Uterus (tissue), 4 donors: Measurements from ENCODE around the gene DCPS. TPM values are rescaled to one million over a fixed set of nuclear protein-coding genes. Genes with fewer than 3 reads are reported as not detected.
A peak's percentile ranks its signal among the peaks of the same experiment; 100 is the strongest.
"Not testable (repeated sequence)": the region's sequence is repeated elsewhere in the genome, so short reads cannot be mapped to it uniquely, and the experiment has no call there.

Experiments
- DNase-seq, 2 donors: peaks; one replicate each; pipeline ENCODE4 v3.0.0-alpha.2; 2019 to 2020
- H3K27ac ChIP-seq, 2 donors: fragments of 200-600 bp; sonication (generic); 1 replicate in 1 of 2; 2 replicates in 1 of 2; pipeline ENCODE4 v1.5.1; 2016 to 2018
- H3K27me3 ChIP-seq, 2 donors: fragments of 200-600 bp; sonication (generic); one replicate each; pipeline ENCODE4 v1.5.1; 2018 to 2019; ENCODE audit warnings: control low read depth in 1 of 2
- H3K36me3 ChIP-seq, 2 donors: fragments of 200-600 bp; sonication (generic); one replicate each; pipeline ENCODE4 v1.5.1; 2019; ENCODE audit warnings: control low read depth in 1 of 2
- H3K4me1 ChIP-seq, 2 donors: fragments of 200-600 bp; sonication (generic); one replicate each; pipeline ENCODE4 v1.5.1; 2018 to 2019; ENCODE audit warnings: control low read depth in 1 of 2
- H3K4me3 ChIP-seq, 2 donors: fragments of 200-600 bp; sonication (generic); 1 replicate in 1 of 2; 2 replicates in 1 of 2; pipeline ENCODE4 v1.5.1; 2018 to 2019; ENCODE audit warnings: mild to moderate bottlenecking in 1 of 2
- H3K9me3 ChIP-seq, 2 donors: fragments of 200-600 bp; sonication (generic); one replicate each; pipeline ENCODE4 v1.5.1; 2019; ENCODE audit warnings: control low read depth in 1 of 2
- POLR2A ChIP-seq, 2 donors: fragments of 450-650 bp; IDR thresholded peaks; one replicate each; pipeline ENCODE4 v1.6.1; 2016; ENCODE audit warnings: antibody characterized with exemption in 2 of 2, mild to moderate bottlenecking in 1 of 2, moderate library complexity in 1 of 2
- intact Hi-C: fragments of 100-400 bp; cut with DNase I; formaldehyde crosslinking; loops from one replicate; pipeline ENCODE4 v1.15.1; 2023; ENCODE audit warnings: low total_unique reads
- total RNA-seq, 4 donors: library from RNA; depleted of rRNA in 3 of 4; stranded (reverse); fragments of >200 nt in 3 of 4; gene quantifications; one replicate each; pipeline versions ENCODE4 v1.1.0 to v1.2.4, GENCODE V29; 2014 to 2023
- TF ChIP-seq, protein P1 (sequence below), 4 experiments: fragments of 200-600 bp in 2 of 4; fragments of 450-650 bp in 2 of 4; sonication (generic) in 2 of 4; IDR thresholded peaks; one replicate each; pipeline ENCODE4 v1.5.1; 2016 to 2019; ENCODE audit warnings: antibody characterized with exemption in 4 of 4, mild to moderate bottlenecking in 2 of 4, moderate library complexity in 1 of 4
- donor health status: DM: yes; HTN: yes; CAD: no.

Gene DCPS, protein sequence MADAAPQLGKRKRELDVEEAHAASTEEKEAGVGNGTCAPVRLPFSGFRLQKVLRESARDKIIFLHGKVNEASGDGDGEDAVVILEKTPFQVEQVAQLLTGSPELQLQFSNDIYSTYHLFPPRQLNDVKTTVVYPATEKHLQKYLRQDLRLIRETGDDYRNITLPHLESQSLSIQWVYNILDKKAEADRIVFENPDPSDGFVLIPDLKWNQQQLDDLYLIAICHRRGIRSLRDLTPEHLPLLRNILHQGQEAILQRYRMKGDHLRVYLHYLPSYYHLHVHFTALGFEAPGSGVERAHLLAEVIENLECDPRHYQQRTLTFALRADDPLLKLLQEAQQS
- total RNA-seq = 10 to 100 TPM in 3 of 4 donors, 1 to 10 TPM in 1; 6.4 to 19.7 (median 13.0) TPM

DNA sequence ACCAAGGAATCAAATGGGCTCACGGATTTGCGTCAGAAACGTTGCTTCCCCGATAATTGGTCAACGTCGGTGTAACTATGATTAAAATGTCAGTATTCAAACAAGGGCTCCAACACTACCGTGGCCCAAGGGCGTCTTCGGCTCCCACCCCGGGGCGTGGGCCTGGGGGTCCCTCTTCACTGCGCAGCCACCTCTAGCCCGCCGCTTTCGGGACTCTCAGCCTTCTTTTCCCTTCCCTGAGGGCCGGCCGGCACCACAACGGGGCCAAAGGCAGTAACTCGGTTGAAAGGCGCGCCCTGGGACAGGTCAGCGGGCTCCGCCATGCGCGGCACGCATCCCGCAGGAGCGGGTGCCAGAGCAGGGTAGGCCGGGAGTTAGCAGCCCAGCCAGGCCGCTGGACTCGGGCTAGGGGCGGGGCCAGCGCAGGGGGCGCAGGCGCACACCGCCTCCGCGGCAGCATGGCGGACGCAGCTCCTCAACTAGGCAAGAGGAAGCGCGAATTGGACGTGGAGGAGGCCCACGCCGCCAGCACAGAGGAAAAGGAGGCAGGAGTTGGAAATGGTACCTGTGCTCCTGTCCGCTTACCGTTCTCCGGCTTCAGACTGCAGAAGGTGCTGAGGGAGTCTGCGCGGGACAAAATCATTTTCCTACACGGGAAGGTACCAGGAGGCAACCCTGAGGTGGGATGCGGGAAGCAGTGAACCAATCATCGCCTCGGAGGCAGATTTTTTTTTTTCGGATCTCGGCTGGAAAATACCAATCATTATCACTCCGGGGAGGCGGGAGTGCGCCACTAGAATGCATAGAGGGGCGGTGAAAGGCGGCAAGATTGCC lies at the start of gene DCPS:
DCPS (plus strand) TSS at position 438 of the 834 bp plus-strand sequence; CDS start at position 459, 21 bp downstream.
- H3K36me3 ChIP-seq = no peaks in the 10 kb centered on the region
- H3K27me3 ChIP-seq = no peaks in the 10 kb centered on the region
- intact Hi-C loops = no loop called here
- H3K27ac ChIP-seq = peak within 1 kb of the TSS; percentile 94 to 97
- no peaks in the 10 kb centered on the region for H3K4me1 ChIP-seq
- H3K9me3 ChIP-seq = no peaks in the 10 kb centered on the region
- DNase-seq = peak; percentile 86 to 94
- TF ChIP-seq POLR2A (IDR thresholded peaks at IDR 0.05) = peak in 1 of 2 donors; percentile 76
- TF ChIP-seq, protein P1, sequence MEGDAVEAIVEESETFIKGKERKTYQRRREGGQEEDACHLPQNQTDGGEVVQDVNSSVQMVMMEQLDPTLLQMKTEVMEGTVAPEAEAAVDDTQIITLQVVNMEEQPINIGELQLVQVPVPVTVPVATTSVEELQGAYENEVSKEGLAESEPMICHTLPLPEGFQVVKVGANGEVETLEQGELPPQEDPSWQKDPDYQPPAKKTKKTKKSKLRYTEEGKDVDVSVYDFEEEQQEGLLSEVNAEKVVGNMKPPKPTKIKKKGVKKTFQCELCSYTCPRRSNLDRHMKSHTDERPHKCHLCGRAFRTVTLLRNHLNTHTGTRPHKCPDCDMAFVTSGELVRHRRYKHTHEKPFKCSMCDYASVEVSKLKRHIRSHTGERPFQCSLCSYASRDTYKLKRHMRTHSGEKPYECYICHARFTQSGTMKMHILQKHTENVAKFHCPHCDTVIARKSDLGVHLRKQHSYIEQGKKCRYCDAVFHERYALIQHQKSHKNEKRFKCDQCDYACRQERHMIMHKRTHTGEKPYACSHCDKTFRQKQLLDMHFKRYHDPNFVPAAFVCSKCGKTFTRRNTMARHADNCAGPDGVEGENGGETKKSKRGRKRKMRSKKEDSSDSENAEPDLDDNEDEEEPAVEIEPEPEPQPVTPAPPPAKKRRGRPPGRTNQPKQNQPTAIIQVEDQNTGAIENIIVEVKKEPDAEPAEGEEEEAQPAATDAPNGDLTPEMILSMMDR (IDR thresholded peaks at IDR 0.05) = peak in 1 of 4 experiments; percentile 25
- peak within 1 kb of the TSS; percentile 55 to 73 for H3K4me3 ChIP-seq

DNA sequence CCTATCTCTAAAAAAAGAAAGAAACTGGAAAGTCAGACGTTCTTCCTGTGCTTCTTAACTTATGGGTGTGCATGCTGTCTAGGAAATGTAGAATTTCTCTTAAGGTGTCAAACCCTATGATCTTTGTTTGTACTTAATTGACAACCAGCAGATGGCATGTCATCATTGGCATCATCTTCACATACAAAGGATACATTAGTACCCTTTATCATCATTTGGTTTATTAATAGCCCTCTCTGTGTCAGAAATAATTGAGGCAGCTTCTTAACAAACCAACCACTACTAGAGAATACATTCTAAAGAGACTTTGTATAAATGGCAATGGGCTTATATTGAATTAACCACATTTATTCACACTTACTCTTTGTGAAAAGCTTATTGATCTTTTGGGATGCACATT lies 49.0 kb upstream of the DCPS start:
- H3K9me3 ChIP-seq = no peaks in the 10 kb centered on the region
- TF ChIP-seq, protein P1 (IDR thresholded peaks at IDR 0.05) = no peak
- TF ChIP-seq POLR2A (IDR thresholded peaks at IDR 0.05) = no peak

DNA sequence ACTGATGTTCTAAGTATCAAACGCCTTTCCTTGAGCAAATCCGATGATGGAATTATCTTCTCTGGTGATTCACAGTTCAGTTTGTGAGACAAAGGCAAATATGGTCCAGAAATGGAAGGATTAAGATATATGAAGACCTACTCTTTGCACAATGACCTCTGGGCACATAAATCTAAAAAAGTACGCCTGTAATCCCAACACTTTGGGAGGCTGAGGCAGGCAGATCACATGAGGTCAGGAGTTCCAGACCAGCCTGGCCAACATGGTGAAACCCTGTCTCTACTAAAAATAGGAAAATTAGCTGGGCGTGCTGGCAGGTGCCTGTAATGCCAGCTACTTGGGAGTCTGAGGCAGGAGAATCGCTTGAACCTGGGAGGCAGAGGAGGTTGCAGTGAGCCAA lies 48.4 kb upstream of the DCPS start:
- H3K36me3 ChIP-seq, H3K9me3 ChIP-seq, H3K4me1 ChIP-seq, H3K4me3 ChIP-seq, intact Hi-C loops, H3K27me3 ChIP-seq, DNase-seq, H3K27ac ChIP-seq: not testable (repeated sequence)

More for the DNA sequence above, 49.0 kb upstream of the DCPS start:
- intact Hi-C loops = no loop called here
- H3K4me3 ChIP-seq = no peak overlapping the region
- no peaks in the 10 kb centered on the region for H3K36me3 ChIP-seq
- DNase-seq = no peak
- no peaks in the 10 kb centered on the region for H3K4me1 ChIP-seq
- no peaks in the 10 kb centered on the region for H3K27me3 ChIP-seq
- H3K27ac ChIP-seq = no peak overlapping the region

DNA sequence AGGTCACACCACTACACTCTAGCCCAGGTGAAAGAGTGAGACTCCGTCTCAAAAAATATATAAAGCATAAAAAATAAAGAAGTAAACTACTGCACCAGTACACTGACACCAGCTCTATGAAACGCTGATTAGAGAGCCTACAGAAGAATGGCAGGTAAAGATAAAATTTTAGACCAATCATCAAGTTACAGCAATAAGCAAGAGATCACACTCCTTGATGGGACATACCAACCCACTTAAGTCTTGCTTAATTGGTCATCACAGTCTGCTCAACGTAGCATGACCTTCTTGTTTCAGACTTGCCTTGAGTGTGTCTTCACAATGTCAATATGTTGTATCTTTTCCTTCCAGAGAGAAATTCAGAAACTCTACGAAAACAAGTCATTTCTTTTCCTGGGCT lies 47.6 kb upstream of the DCPS start:
- H3K27me3 ChIP-seq = no peaks in the 10 kb centered on the region
- no peaks in the 10 kb centered on the region for H3K36me3 ChIP-seq
- intact Hi-C loops = no loop called here
- no peaks in the 10 kb centered on the region for H3K4me1 ChIP-seq
- DNase-seq = no peak
- H3K9me3 ChIP-seq = no peaks in the 10 kb centered on the region
- H3K27ac ChIP-seq = no peak overlapping the region
- no peak overlapping the region for H3K4me3 ChIP-seq
- no peak for TF ChIP-seq POLR2A (IDR thresholded peaks at IDR 0.05)
- TF ChIP-seq, protein P1 (IDR thresholded peaks at IDR 0.05) = no peak

DNA sequence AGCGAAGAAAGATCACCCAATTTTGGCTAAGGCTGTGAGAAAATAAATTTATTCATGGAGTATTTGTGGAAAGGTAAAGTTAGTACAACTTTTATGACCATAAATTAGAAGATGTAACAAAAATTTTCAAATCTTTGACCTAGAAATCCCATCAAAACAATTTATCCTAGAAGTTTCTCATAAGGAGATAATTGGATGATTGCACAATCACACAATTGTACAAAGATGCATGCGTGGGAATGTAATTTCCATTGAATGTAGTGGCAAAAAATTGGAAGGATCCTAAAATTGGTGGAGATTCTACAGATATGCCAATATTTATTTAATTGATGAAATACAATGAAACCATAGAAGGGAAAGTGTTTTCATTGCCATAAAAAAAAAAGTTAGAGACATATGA lies 46.7 kb upstream of the DCPS start:
- Histone ChIP-seq H3K4me1 (no peaks in the 10 kb centered on the region), H3K9me3 (no peaks in the 10 kb centered on the region), H3K4me3 (no peak overlapping the region), H3K36me3 (no peaks in the 10 kb centered on the region), H3K27ac (no peak overlapping the region), H3K27me3 (no peaks in the 10 kb centered on the region)
- no peak for DNase-seq
- TF ChIP-seq POLR2A (IDR thresholded peaks at IDR 0.05) = no peak
- TF ChIP-seq, protein P1 (IDR thresholded peaks at IDR 0.05) = no peak
- intact Hi-C loops = no loop called here
